Head of caudate nucleus (tissue), 42 donors: ENCODE measurements around the gene CMTM8.
A peak's percentile ranks its signal among the peaks of the same experiment; 100 is the strongest.

Experiments used
- DNase-seq, 42 donors: peaks; one replicate each; pipeline versions ENCODE4 v3.0.0 to v3.0.0-alpha.2; 2020 to 2021; ENCODE audit warnings: mixed read lengths in 7 of 42
- intact Hi-C: fragments of 100-400 bp; cut with DNase I; formaldehyde crosslinking; loops from one replicate; pipeline ENCODE4 v1.15.0; 2022

CMTM8 gene

DNA sequence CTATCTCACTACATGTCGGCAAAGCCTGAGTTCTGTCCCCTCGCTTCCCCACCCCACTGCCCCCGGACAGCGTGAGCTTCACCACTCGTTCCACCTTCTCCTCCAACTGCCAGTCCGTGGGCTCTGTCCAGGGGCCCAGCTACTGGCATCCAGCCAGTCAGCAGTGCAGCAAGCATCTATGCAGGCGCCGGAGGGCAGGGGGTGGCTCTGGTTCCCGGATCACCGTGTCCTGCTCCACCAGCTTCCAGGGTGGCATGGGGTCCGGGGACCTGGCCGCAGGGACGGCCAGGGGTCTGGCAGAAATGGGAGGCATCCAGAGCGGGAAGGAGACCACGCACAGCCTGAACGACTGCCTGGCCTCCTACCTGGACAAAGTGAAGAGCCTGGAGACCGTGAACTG lies 20.4 kb downstream of the CMTM8 start:
- intact Hi-C loops, result no loop called here
- no peak for DNase-seq

DNA sequence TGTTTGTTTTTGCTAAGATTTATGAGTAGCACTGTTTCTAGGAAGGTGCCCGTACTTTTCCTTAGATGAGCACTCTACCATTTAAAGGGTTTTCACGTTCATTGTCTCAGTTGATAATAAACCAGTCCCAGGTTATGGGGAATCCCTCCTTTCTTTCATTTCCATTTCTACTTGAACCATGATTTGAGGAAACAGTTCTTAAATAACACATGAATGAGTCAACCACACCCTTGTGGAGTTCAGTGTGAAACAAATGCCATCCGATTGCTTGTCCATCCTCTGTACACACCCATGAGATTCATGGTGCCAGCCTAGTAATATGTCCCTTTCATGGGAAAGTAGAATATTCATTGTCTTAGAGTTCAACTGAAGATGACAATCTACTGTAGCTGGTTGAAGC lies 23.1 kb downstream of the CMTM8 start:
- DNase-seq, result no peak
- intact Hi-C loops, result no loop called here

GRCh38 chr3:32262201-32262600 lies 23.7 kb downstream of the CMTM8 start:
- intact Hi-C loops, result no loop called here

DNA sequence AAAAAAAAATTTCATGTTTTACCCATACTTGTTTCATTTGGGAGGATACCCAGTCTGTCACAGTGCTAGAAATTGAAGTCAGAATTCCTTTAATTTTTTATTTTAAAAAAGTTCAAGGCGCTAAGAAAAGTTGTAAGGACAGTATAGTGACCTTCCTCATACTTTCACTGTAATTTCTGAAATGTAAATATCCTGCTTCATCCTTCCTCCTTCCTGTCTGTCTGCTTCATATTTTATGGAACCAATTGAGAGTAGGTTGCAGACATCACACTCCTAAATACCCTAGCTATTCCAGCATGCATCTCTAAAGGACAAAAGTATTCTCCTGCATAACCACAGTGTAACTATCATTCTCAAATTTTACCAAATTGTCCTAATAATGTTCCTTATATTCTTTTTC lies 35.8 kb downstream of the CMTM8 start:
- no peak for DNase-seq
- intact Hi-C loops, result no loop called here

More at GRCh38 chr3:32262201-32262600, 23.7 kb downstream of the CMTM8 start:
- DNase-seq, result no peak

GRCh38 chr3:32275506-32275905 lies 37.0 kb downstream of the CMTM8 start:
- intact Hi-C loops, result no loop called here
- no peak for DNase-seq

- intact Hi-C loops, result no loop called here
- DNase-seq, result no peak
These were observed 37.9 kb downstream of the CMTM8 start for GRCh38 chr3:32276279-32276841.

DNA sequence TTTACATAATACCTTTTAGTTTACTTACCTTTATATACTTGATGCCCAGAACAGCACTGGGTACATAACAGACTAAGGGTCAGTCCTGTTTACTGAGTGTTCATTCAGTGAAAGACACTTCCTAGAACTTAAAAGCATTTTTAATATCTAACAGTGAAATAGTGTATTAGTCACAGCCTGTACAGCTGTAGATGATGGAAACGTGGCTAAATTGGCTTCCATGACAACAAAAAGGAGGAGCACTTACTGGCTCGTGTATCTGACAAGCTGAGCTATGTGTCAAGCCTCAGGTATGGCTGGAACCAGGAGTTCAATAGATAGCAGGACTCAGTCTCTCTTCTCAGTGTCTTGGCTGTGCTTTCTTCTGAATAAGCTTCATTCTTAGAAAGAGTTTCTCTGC lies 40.2 kb downstream of the CMTM8 start:
- DNase-seq, result no peak
- intact Hi-C loops, result no loop called here

DNA sequence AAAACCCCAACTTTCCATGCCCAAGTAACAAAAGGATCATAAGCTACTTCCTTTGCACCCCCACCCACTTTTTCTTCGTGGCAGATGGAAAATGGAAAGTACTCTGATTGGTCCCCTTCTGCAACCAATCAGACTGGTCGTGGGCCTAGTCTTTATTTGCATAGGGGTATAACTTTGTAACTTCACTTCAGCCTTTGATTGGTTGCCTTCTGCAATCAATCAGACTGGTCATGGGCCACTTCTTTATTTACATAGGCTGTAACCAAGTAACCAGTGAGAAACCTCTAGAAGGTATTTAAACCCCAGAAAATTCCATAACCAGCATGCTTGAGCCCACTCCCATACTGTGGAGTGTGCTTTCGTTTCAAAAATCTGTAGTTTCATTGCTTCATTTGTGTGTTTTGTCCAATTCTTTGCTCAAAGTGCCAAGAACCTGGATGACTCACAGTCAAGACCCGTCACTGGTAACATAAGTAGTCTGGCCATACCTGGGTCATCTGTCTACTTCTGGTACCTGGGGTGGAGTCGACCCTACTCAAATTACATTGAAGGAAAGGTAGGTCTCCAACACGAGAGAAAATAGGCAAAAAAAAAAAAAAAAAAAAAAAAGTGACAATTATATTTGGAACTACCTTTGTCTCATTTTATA lies 41.9 kb downstream of the CMTM8 start:
- peak in 1 of 42 donors; percentile 25 for DNase-seq
- intact Hi-C loops, result loop anchor here (10.0 kb wide), 1 partner anchor 174 kb away; no protein-coding TSS in a partner anchor

DNA sequence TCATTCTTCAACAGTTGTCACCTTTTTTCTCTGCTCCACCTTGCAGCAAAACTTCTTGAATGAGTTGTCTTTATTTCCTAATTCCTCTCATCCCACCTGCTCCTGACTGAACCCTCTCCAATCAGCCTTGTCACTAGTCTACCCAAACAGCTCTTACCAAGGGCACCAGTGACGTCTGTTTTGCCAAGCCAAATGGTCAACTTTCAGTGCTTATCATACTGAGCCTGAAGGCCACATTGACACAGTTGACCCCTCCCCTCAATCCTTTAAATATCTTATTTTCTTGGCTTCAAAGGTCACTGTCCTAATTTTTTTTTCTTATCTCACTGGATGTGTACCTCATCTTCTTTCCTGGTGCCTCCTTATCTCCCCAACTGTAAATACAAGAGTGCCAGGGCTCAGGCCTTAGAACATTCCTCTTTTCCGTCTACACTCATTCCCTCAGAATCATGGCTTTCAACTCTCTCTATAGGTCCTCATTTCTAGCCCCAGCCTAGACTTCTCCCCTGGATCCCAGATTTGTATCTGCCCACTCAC lies 43.2 kb downstream of the CMTM8 start:
- DNase-seq, result no peak
- intact Hi-C loops, result loop anchor here (10.0 kb wide), 1 partner anchor 173 kb away; no protein-coding TSS in a partner anchor

GRCh38 chr3:32282578-32283154 lies 44.2 kb downstream of the CMTM8 start:
- DNase-seq, result peak in 1 of 42 donors; percentile 25
- intact Hi-C loops, result loop anchor here (10.0 kb wide), 1 partner anchor 172 kb away; no protein-coding TSS in a partner anchor

DNA sequence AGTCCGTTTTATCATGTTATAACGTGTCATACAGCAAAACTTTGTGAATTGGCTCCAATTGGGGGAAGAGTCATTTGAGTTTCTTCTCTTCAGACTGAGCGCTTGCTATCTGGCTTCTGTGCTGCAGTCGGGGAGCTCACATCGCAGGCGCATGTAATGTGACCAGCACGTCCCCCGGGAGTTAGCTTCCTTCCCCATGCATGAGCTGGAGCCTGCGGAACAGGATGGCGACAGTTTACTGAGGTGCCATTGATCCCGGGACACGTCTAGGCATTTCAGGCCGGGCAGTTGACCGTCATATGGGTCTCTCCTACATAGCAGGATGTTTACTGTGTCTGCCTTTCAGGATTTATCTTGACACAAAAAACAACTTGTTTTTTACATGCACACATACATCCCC lies 44.8 kb downstream of the CMTM8 start:
- intact Hi-C loops, result loop anchor here (10.0 kb wide), 1 partner anchor 171 kb away; no protein-coding TSS in a partner anchor
- DNase-seq, result peak in 1 of 42 donors; percentile 28

DNA sequence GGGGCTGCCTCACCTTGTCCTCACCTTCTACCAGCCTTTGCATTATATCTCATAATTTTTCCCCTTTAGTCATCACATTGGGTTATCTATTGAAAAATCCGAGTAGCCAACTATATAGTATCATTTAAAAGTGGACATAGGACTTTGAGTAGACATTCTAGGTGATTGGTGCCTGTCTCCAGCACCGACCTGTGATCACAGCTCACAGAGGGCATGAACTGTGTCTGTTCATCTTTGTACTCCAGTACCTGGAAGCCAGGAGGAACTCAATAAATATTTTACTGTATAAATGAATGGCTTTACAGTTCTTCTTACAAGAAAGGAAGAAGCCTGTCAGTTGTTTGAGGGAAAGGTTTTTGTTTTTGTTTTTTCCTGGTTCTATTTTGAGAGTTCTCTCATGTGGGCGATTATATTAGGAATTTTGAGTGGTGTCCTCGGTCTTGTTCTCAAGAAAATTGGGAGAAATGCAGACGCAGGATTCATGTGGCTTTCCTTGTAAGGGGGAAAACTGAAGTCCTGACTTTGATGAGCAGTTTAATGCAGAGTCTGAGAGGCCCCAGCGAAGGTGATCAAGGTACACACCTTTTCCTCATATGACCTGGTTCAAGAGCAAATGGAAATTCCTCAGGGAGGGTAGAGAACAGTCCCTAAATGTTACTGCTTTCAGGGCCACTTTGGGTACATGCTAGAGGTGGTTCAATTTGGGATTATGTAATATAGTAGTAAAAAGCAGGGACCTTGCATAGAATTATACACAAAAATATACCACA lies 46.1 kb downstream of the CMTM8 start:
- intact Hi-C loops, result loop anchor here (10.0 kb wide), 1 partner anchor 170 kb away; no protein-coding TSS in a partner anchor

DNA sequence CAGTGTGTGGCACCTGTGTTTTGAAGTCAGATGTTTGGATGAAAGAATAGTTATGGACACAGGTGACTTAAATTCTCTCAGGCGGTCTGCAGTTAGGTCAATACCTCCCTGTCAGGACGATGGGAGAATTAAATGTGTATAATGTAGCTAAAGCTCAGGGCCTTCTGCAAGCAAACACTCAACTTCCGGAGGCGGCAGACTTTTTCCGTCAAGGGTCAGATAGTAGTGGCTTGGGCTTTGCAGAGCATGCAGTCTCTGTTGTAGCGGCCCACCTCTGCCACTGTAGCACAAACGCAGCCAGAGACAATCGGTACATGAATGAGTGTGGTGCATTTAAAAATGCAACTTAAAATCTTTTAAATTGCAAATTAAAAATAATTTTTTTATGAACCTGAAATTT lies 47.4 kb downstream of the CMTM8 start:
- peak in 1 of 42 donors; percentile 34 for DNase-seq

More for the DNA sequence above, 46.1 kb downstream of the CMTM8 start:
- DNase-seq, result peak in 1 of 42 donors; percentile 13

GRCh38 chr3:32288819-32289218 lies 50.3 kb downstream of the CMTM8 start:
- DNase-seq, result peak in 1 of 42 donors; percentile 3

More for the DNA sequence above, 47.4 kb downstream of the CMTM8 start:
- intact Hi-C loops, result loop anchor here (10.0 kb wide), 1 partner anchor 169 kb away; no protein-coding TSS in a partner anchor

DNA sequence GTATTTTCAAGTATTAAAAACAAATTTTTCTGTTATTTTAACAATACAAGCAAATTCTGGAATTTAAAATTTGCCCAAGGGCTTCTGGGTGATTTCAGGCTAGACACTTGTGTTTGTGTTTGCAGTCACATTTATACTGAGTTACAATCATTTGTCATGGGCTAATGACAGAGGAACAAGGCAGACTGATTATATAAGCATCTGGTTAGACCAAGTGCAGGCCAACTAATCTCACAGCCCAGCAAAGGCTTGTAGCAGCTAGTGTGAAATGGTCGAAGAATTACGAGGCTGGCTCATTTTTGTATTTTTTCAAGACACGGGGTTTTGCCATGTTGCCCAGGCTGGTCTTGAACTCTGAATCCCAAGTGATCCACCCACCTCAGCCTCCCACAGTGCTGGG lies 52.1 kb downstream of the CMTM8 start:
- intact Hi-C loops, result no loop called here
- no peak for DNase-seq

More at GRCh38 chr3:32288819-32289218, 50.3 kb downstream of the CMTM8 start:
- intact Hi-C loops, result loop anchor here (10.0 kb wide), 1 partner anchor 166 kb away; no protein-coding TSS in a partner anchor

DNA sequence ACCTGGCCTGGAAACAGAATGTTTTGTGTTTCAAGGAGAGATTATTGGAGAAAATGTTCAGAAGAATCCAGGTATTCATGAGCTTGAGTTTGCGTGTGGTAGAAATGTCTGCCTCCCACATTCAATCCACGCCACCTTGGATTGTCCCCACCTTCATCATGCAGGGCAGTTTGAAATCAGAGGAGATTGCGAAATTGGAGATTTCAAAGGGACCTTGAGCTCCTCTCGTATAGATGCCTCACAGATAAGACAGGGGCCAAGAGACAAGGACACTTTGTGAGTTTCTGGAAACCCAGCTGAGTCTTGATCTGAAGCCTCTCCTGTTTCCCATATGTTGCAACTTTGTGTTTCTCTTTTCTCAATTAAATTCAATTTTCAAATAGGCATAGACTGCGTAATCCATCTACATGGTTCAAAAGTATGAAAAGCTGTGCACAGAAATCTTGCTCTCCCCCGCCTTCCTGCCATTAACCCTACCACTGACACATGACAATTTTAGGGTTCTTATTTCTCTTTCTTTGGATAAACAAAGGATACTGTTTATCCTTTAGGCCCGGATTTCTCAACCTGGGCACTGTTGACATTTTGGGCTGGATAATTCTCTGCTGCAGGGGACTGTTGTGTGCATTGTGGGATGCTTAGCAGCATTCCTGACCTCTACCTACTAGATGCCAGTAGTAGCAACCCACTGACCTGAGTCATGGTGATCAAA lies 53.8 kb downstream of the CMTM8 start:
- DNase-seq, result no peak
- intact Hi-C loops, result no loop called here

DNA sequence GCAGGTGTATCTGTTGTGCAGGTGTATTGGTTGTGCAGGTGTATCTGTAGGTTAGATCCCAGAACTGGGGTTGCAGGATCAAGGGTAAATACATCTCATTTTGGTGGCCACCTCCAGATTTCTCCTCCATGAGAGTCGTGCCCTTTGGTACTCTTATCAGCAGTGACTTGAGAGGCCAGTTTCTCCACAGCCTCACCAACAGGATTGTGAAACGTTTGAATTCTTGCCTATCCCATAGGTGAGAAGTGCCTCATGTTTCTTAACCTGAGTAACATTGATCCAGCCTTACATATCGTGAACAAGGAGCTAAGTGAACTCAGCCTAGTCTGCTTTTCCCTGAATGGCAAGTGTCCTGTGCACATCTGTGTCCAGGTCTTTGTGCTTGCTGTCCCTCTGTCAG lies 55.4 kb downstream of the CMTM8 start:
- intact Hi-C loops, result no loop called here
- no peak for DNase-seq
